ENCODE data around the gene PEPD. TPM values are rescaled to one million over a fixed set of nuclear protein-coding genes. Genes with fewer than 3 reads are reported as not detected.

The PEPD gene
- total RNA-seq, 1 experiment from 2014 or later, result 40.5 TPM

- TF ChIP-seq ELF1 (IDR thresholded peaks at IDR 0.05; ENCODE audit: borderline replicate concordance, low read depth) (no peak), EGR1 (IDR thresholded peaks at IDR 0.05; ENCODE audit: low read depth) (no peak), CTCF (IDR thresholded peaks at IDR 0.05 in 2 of 3, conservative IDR thresholded peaks at IDR 0.05 in 1 of 3; ENCODE audit: borderline replicate concordance in 1 of 3, insufficient read depth in 1 of 3, low read depth in 2 of 3, low read length in 2 of 3) (no peak), JUND (IDR thresholded peaks at IDR 0.05) (no peak), YY1 (IDR thresholded peaks at IDR 0.05; ENCODE audit: extremely low read depth, insufficient replicate concordance, low read depth, low read length) (no peak)
Measured at GRCh38 chr19:33486936-33487811, 34.4 kb downstream of the PEPD start (continued).

GRCh38 chr19:33486407-33486806 lies 35.2 kb downstream of the PEPD start:
- no peaks in the 10 kb centered on the region for H3K9me2 ChIP-seq (ENCODE audit: insufficient read depth)
- H3K4me3 ChIP-seq (replicated peaks in 1 of 2; ENCODE audit: low read depth in 1 of 2, low read length in 2 of 2), result no peak overlapping the region
- no peak overlapping the region for H3K9ac ChIP-seq (ENCODE audit: low read length)
- RAD21 ChIA-PET (ENCODE audit: low non-redundant PET in 1 of 2, low total read pairs in 2 of 2, uncharacterized antibody in 2 of 2, unreplicated experiment in 2 of 2), result no interaction called here
- H4K20me1 ChIP-seq (ENCODE audit: insufficient read depth), result no peaks in the 10 kb centered on the region
- intact Hi-C loops (cut with micrococcal nuclease), result no loop called here
- H3K9me3 ChIP-seq (ENCODE audit: control insufficient read depth in 1 of 2, insufficient read depth in 1 of 2, low read depth in 1 of 2, low read length in 2 of 2), result no peaks in the 10 kb centered on the region
- no peaks in the 10 kb centered on the region for H3K79me2 ChIP-seq (ENCODE audit: insufficient read depth, low read length)
- DNase-seq (ENCODE audit: low read depth, low spot score) (no peak), ATAC-seq (no peak)
- H2AFZ ChIP-seq (ENCODE audit: low read depth, low read length, poor library complexity, severe bottlenecking), result no peak overlapping the region
- H3K36me3 ChIP-seq (ENCODE audit: control insufficient read depth in 1 of 2, insufficient read depth in 2 of 2, low read length in 2 of 2), result no peaks in the 10 kb centered on the region
- no TSS peak for BruUV-seq (replicated peaks)
- H3K4me2 ChIP-seq (ENCODE audit: low read length), result no peak overlapping the region
- H3K27ac ChIP-seq (ENCODE audit: low read depth, low read length), result no peak overlapping the region
- H3K27me3 ChIP-seq (ENCODE audit: insufficient read depth, low read length), result no peaks in the 10 kb centered on the region
- POLR2A ChIA-PET, result no interaction called here
- no peaks in the 10 kb centered on the region for H3K4me1 ChIP-seq (ENCODE audit: control insufficient read depth in 1 of 2, insufficient read depth in 2 of 2, low read length in 2 of 2)
- CTCF ChIA-PET, result no interaction called here
- TF ChIP-seq EGR1 (IDR thresholded peaks at IDR 0.05; ENCODE audit: low read depth) (no peak), RAD21 (IDR thresholded peaks at IDR 0.05; ENCODE audit: low read depth) (no peak), MAX (IDR thresholded peaks at IDR 0.05) (no peak), ATF3 (IDR thresholded peaks at IDR 0.05) (no peak), ZNF274 (IDR thresholded peaks at IDR 0.05; ENCODE audit: low read depth, low read length) (no peak), EZH2 (IDR thresholded peaks at IDR 0.05) (no peak), REST (IDR thresholded peaks at IDR 0.05; ENCODE audit: low read depth) (no peak), ELF1 (IDR thresholded peaks at IDR 0.05; ENCODE audit: borderline replicate concordance, low read depth) (no peak), JUND (IDR thresholded peaks at IDR 0.05) (no peak), EZH2phosphoT487 (IDR thresholded peaks at IDR 0.05; ENCODE audit: borderline replicate concordance) (no peak), CBX3 (IDR thresholded peaks at IDR 0.05; ENCODE audit: low read depth) (no peak), YY1 (IDR thresholded peaks at IDR 0.05; ENCODE audit: extremely low read depth, insufficient replicate concordance, low read depth, low read length) (no peak), CTCF (IDR thresholded peaks at IDR 0.05 in 2 of 3, conservative IDR thresholded peaks at IDR 0.05 in 1 of 3; ENCODE audit: borderline replicate concordance in 1 of 3, insufficient read depth in 1 of 3, low read depth in 2 of 3, low read length in 2 of 3) (no peak), TCF7L2 (IDR thresholded peaks at IDR 0.05; ENCODE audit: borderline replicate concordance, extremely low read depth, insufficient read depth, insufficient read length) (no peak)

All from HCT116 (cell line).